ENCODE data around the gene GPR137.

GPR137 gene

DNA sequence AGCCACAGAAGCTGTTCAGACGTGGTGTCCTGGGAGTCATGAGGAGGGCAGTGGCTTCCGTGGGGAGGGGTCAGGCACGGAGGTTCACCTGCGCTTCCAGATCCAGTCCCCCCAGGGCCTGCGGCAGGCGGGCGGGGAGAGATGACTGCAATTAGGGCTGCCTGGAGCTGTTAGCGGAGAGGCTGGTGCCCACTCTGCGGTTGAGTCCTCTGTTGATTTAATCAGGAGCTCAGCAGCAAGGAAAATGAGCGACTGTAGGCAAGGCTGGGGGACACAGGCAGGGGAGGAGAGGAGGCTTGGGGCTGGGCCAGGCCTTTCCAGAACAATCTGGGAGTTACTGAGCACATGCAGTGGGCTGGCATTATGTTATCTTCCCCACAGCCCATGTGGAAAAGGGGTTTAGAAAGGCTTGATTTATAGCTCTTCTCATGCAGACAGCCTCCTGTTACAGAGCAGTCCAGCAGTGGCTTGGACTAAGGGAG lies 21.2 kb upstream of the GPR137 start:
- DNase-seq (ENCODE audit: low read depth), result no peak
- no peak overlapping the region for H3K4me3 ChIP-seq (ENCODE audit: low read length)
- no peak for TF ChIP-seq CTCF (conservative IDR thresholded peaks at IDR 0.05; ENCODE audit: low read length)

- no peak for DNase-seq (ENCODE audit: low read depth)
- no peak overlapping the region for H3K4me3 ChIP-seq (ENCODE audit: low read length)
- no peak for TF ChIP-seq CTCF (conservative IDR thresholded peaks at IDR 0.05; ENCODE audit: low read length)
Measured at GRCh38 chr11:64265176-64266160, 20.2 kb upstream of the GPR137 start.

DNA sequence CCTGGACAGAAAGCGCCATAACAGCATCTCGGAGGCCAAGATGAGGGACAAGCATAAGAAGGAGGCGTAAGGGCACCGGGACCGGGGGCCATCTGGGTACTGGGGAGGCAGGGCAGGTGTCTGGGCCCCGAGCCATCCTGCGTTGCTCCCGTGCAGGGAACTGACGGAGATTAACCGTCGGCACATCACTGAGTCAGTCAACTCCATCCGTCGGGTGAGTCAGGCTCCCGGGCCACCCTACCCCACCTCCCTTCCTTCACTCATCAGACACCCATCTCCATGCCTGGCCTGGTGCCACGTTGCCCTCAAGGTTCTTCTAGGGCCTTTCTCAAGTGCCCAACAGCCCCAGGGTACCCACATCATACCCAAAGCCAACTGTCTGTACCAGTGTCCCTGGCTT lies 19.3 kb upstream of the GPR137 start:
- no peak overlapping the region for H3K4me3 ChIP-seq (ENCODE audit: low read length)
- no peak for TF ChIP-seq CTCF (conservative IDR thresholded peaks at IDR 0.05; ENCODE audit: low read length)
- no peak for DNase-seq (ENCODE audit: low read depth)

GRCh38 chr11:64267207-64267945 lies 18.3 kb upstream of the GPR137 start:
- no peak overlapping the region for H3K4me3 ChIP-seq (ENCODE audit: low read length)
- TF ChIP-seq CTCF (conservative IDR thresholded peaks at IDR 0.05; ENCODE audit: low read length), result no peak
- DNase-seq (ENCODE audit: low read depth), result no peak

- peak; percentile 47 for DNase-seq (ENCODE audit: low read depth)
- H3K4me3 ChIP-seq (ENCODE audit: low read length), result peak overlapping the region; percentile 71
- no peak for TF ChIP-seq CTCF (conservative IDR thresholded peaks at IDR 0.05; ENCODE audit: low read length)
Measured at GRCh38 chr11:64268025-64268892, 17.4 kb upstream of the GPR137 start.

- DNase-seq (ENCODE audit: low read depth), result peak; percentile 51
Measured at GRCh38 chr11:64268893-64269539, 16.6 kb upstream of the GPR137 start.

More at GRCh38 chr11:64268893-64269539, 16.6 kb upstream of the GPR137 start:
- H3K4me3 ChIP-seq (ENCODE audit: low read length), result peak overlapping the region; percentile 71
- no peak for TF ChIP-seq CTCF (conservative IDR thresholded peaks at IDR 0.05; ENCODE audit: low read length)

Data from AG10803 (cell line).